ENCODE measurements around the gene DIP2A. TPM values are rescaled to one million over a fixed set of nuclear protein-coding genes. Genes with fewer than 3 reads are reported as not detected.

Gene DIP2A
- total RNA-seq, 2 experiments from 2014 or later, result 61.2 to 66.1 TPM

DNA sequence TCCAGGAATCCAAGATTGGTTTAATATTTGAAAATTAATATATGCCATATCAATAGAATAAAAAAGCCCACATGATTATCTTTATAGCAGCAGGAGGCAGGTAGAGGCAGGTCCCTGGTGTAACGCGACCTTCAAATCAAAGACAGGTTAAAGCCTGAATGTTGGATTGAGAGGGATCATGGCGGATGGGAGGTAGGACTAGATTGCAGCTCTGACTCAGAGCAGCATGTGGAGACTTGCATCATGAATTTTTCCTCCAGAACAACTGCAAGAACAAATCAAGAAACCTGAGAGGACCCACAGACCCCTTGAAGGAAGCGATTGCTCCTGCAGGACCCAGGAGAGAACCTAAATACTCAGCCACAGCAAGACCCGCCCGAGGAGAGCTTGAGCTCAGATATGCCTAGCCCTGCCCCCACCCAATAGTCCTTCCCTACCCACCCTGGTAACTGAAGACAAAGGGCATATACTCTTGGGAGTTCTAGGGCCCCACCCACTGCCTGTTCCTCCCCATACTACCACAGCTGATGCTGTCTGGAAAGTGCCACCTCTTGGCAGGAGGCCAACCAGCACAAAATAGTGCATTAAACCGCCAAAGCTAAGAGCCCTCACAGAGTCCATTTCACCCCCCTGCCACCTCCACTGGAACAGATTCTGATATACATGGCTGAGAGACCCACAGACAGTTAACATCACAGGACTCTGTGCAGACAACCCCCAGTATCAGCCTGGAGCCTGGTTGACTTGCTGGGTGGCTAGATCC is 126.7 kb downstream of the DIP2A start:
- Mint-ChIP-seq H3K4me1 (ENCODE audit: low read depth) (peaks cover 40% of the 10 kb centered on the region), H3K27me3 (no peaks in the 10 kb centered on the region), H3K4me3 (no peak overlapping the region), H3K27ac (no peak overlapping the region), H3K9me3 (peaks cover 25% of the 10 kb centered on the region), H3K36me3 (ENCODE audit: low read depth) (peaks cover 70% of the 10 kb centered on the region)
- Histone ChIP-seq H3K9me3 (ENCODE audit: control insufficient read depth in 1 of 2, insufficient read depth in 1 of 2, low read length in 2 of 2) (peaks cover 6 to 13% of the 10 kb centered on the region in 2 experiments), H3K4me1 (ENCODE audit: insufficient read depth, low read length) (peaks cover 8% of the 10 kb centered on the region), H3K27me3 (ENCODE audit: control insufficient read depth in 1 of 2, insufficient read depth in 2 of 2, low read length in 2 of 2) (no peaks in the 10 kb centered on the region), H3K4me3 (ENCODE audit: low read length) (no peak overlapping the region), H3K36me3 (ENCODE audit: insufficient read depth, low read length) (no peaks in the 10 kb centered on the region), H3K27ac (ENCODE audit: low read depth in 1 of 2, low read length in 2 of 2) (no peak overlapping the region)
- CTCF ChIA-PET, result no interaction called here
- ATAC-seq (ENCODE audit: poor library complexity), result no peak
- TF ChIP-seq, protein P1, sequence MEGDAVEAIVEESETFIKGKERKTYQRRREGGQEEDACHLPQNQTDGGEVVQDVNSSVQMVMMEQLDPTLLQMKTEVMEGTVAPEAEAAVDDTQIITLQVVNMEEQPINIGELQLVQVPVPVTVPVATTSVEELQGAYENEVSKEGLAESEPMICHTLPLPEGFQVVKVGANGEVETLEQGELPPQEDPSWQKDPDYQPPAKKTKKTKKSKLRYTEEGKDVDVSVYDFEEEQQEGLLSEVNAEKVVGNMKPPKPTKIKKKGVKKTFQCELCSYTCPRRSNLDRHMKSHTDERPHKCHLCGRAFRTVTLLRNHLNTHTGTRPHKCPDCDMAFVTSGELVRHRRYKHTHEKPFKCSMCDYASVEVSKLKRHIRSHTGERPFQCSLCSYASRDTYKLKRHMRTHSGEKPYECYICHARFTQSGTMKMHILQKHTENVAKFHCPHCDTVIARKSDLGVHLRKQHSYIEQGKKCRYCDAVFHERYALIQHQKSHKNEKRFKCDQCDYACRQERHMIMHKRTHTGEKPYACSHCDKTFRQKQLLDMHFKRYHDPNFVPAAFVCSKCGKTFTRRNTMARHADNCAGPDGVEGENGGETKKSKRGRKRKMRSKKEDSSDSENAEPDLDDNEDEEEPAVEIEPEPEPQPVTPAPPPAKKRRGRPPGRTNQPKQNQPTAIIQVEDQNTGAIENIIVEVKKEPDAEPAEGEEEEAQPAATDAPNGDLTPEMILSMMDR (IDR thresholded peaks at IDR 0.05), result no peak
- no peak for DNase-seq
- POLR2A ChIA-PET, result interaction anchor here (0.5 to 1.8 kb wide), 5 partner anchors 10 to 50 kb away, joined by 3 to 5 read pairs (median 3); partner anchors contain the start of gene PRMT2
- intact Hi-C loops (cut with DNase I, micrococcal nuclease), result no loop called here

DNA sequence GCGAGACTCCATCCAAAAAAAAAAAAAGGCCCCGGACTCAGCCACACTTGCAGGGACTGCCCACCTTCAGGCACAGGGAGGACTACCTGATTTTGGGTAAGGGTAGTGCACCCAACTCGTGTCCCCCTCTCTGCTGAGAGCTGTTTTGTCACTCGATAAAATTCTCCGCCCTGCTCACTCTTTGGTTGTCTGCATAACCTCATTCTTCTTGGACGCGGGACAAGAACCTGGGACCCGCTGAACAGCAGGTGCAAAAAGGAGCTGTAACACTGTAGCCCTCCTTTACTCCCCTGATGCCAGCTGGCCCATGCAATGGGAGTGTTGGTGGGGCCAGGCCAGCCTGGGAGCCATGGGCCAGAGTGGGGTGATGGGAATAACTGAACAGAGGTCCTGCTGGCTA is 135.6 kb downstream of the DIP2A start:
- peaks cover 17% of the 10 kb centered on the region for H3K9me3 Mint-ChIP-seq
- no peak overlapping the region for H3K27ac Mint-ChIP-seq
- peaks cover 27% of the 10 kb centered on the region for H3K36me3 Mint-ChIP-seq (ENCODE audit: low read depth)
- H3K9me3 ChIP-seq (ENCODE audit: control insufficient read depth in 1 of 2, insufficient read depth in 1 of 2, low read length in 2 of 2), result peaks cover 10 to 26% of the 10 kb centered on the region in 2 experiments
- H3K4me3 Mint-ChIP-seq, result no peak overlapping the region
- H3K27me3 Mint-ChIP-seq, result no peaks in the 10 kb centered on the region
- TF ChIP-seq, protein P1 (IDR thresholded peaks at IDR 0.05), result no peak
- intact Hi-C loops (cut with DNase I, micrococcal nuclease), result no loop called here
- no peaks in the 10 kb centered on the region for H3K36me3 ChIP-seq (ENCODE audit: insufficient read depth, low read length)
- no peak overlapping the region for H3K27ac ChIP-seq (ENCODE audit: low read depth in 1 of 2, low read length in 2 of 2)
- ChIA-PET CTCF (no interaction called here), POLR2A (no interaction called here)
- H3K4me1 Mint-ChIP-seq (ENCODE audit: low read depth), result peaks cover 9% of the 10 kb centered on the region
- H3K4me3 ChIP-seq (ENCODE audit: low read length), result no peak overlapping the region
- peaks cover 9% of the 10 kb centered on the region for H3K4me1 ChIP-seq (ENCODE audit: insufficient read depth, low read length)
- H3K27me3 ChIP-seq (ENCODE audit: control insufficient read depth in 1 of 2, insufficient read depth in 2 of 2, low read length in 2 of 2), result no peaks in the 10 kb centered on the region
- DNase-seq (no peak), ATAC-seq (ENCODE audit: poor library complexity) (no peak)

- Histone ChIP-seq H3K4me3 (ENCODE audit: low read length) (no peak overlapping the region), H3K27ac (ENCODE audit: low read depth in 1 of 2, low read length in 2 of 2) (no peak overlapping the region), H3K9me3 (ENCODE audit: control insufficient read depth in 1 of 2, insufficient read depth in 1 of 2, low read length in 2 of 2) (peaks cover 8 to 26% of the 10 kb centered on the region in 2 experiments), H3K4me1 (ENCODE audit: insufficient read depth, low read length) (peaks cover 12% of the 10 kb centered on the region), H3K36me3 (ENCODE audit: insufficient read depth, low read length) (no peaks in the 10 kb centered on the region), H3K27me3 (ENCODE audit: control insufficient read depth in 1 of 2, insufficient read depth in 2 of 2, low read length in 2 of 2) (no peaks in the 10 kb centered on the region)
- Mint-ChIP-seq H3K4me3 (no peak overlapping the region), H3K9me3 (peaks cover 7% of the 10 kb centered on the region), H3K36me3 (ENCODE audit: low read depth) (peaks cover 15% of the 10 kb centered on the region), H3K27me3 (no peaks in the 10 kb centered on the region), H3K4me1 (ENCODE audit: low read depth) (peaks cover 17% of the 10 kb centered on the region), H3K27ac (no peak overlapping the region)
- TF ChIP-seq, protein P1 (IDR thresholded peaks at IDR 0.05), result no peak
- ChIA-PET POLR2A (interaction anchor here (1.0 kb wide), 1 partner anchor 44 kb away, joined by 3 read pairs; no protein-coding TSS in a partner anchor), CTCF (no interaction called here)
- intact Hi-C loops (cut with DNase I, micrococcal nuclease), result no loop called here
- DNase-seq, result no peak
- ATAC-seq (ENCODE audit: poor library complexity), result no peak
These were observed 137.5 kb downstream of the DIP2A start for GRCh38 chr21:46596201-46596600.
